Keratinocyte (primary cell): ENCODE results near the gene ARHGAP8.

Source experiments
- EZH2 ChIP-seq: IDR thresholded peaks from one replicate; pipeline ENCODE4 v1.6.1; 2012; ENCODE audit warnings: inconsistent platforms, mild to moderate bottlenecking, low read length, moderate library complexity
- TF ChIP-seq, protein P1 (sequence below), 3 experiments: IDR thresholded peaks in 1 of 3; conservative IDR thresholded peaks in 1 of 3; optimal IDR thresholded peaks in 1 of 3; 2 replicates in 2 of 3; 3 replicates in 1 of 3; pipeline versions ENCODE3 to v1.5.1; 2011; ENCODE audit warnings: low read length in 3 of 3, mild to moderate bottlenecking in 3 of 3, moderate library complexity in 2 of 3, control low read depth in 1 of 3, inconsistent platforms in 1 of 3; ENCODE audit not compliant: insufficient read depth in 2 of 3; ENCODE audit errors: extremely low read depth in 1 of 3

DNA sequence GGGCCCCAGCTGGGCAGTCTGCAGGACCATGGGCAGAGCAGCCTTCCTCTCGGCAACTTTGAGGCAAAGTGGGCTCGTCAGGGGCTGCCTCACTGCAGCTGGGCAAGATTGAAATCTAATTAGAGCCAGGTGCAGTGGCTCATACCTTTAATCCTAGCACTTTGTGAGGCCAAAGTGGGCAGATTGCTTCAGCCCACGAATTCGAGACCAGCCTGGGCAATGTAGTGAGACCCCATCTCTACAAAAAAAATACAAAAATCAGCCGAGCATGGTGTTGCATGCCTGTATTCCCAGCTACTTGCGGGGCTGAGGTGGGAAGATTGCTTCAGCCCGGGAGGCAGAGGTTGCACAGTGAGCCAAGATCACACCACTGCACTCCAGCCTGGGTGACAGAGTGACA lies 34.2 kb downstream of the ARHGAP8 start:
- TF ChIP-seq, protein P1, sequence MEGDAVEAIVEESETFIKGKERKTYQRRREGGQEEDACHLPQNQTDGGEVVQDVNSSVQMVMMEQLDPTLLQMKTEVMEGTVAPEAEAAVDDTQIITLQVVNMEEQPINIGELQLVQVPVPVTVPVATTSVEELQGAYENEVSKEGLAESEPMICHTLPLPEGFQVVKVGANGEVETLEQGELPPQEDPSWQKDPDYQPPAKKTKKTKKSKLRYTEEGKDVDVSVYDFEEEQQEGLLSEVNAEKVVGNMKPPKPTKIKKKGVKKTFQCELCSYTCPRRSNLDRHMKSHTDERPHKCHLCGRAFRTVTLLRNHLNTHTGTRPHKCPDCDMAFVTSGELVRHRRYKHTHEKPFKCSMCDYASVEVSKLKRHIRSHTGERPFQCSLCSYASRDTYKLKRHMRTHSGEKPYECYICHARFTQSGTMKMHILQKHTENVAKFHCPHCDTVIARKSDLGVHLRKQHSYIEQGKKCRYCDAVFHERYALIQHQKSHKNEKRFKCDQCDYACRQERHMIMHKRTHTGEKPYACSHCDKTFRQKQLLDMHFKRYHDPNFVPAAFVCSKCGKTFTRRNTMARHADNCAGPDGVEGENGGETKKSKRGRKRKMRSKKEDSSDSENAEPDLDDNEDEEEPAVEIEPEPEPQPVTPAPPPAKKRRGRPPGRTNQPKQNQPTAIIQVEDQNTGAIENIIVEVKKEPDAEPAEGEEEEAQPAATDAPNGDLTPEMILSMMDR (optimal IDR thresholded peaks at IDR 0.05 in 1 of 3, IDR thresholded peaks at IDR 0.05 in 1 of 3, conservative IDR thresholded peaks at IDR 0.05 in 1 of 3; ENCODE audit: extremely low read depth in 1 of 3, insufficient read depth in 2 of 3, low read length in 3 of 3), result no peak
- no peak for TF ChIP-seq EZH2
